Inflammatory macrophage treated with lipopolysaccharide for 4 hours (primary cell): ENCODE data around the gene SH3BGR.
"Not testable (repeated sequence)": the region's sequence is repeated elsewhere in the genome, so short reads cannot be mapped to it uniquely, and the experiment has no call there.

Experiments used
- DNase-seq: peaks from one replicate; pipeline ENCODE4 v3.0.0-alpha.2; 2020

The SH3BGR gene

GRCh38 chr21:39518055-39518846, 66.5 kb downstream of the SH3BGR start:
- peak; percentile 38 for DNase-seq

DNA sequence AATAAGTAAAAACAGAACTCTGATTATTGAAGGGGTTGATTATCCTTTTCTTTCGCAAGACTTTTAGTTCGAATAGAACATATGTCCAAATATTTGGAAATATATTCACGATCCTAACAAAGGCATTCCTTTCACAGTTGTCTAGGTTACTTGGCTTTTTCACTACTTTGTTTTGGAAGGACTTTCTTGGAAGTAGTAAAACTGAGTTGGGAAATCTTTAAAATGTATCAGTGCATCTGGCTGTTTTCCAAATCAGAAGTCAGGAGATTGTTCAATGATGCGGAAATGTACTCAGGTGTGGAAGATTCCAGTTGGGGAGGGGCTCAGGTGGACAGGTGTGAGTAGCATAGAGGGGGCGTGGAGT, 67.1 kb downstream of the SH3BGR start:
- no peak for DNase-seq

- DNase-seq: no peak
Measured at GRCh38 chr21:39519835-39520234, 68.1 kb downstream of the SH3BGR start.

GRCh38 chr21:39523399-39523798, 71.6 kb downstream of the SH3BGR start:
- DNase-seq: no peak

DNA sequence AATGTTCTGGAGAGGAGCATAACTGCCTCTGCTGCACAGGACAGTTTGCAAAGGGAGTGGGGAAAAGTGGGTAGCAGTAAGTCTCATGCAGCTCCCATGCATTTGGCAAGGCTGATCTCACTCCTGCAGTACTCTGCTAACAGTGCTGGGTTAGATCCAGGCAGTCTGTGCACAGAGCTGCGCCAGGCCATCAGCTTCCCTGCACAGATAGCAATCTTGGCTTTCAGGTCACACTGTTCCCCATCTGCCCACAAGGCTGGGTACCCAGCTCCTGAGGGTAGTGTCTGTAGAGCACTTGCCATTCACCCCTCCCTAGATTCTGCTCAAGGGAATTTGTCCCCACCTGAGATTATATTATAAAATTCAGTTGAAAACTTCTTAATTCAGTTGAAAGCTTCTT, 72.1 kb downstream of the SH3BGR start:
- no peak for DNase-seq

- no peak for DNase-seq
Measured at GRCh38 chr21:39525129-39525528, 73.4 kb downstream of the SH3BGR start.

DNA sequence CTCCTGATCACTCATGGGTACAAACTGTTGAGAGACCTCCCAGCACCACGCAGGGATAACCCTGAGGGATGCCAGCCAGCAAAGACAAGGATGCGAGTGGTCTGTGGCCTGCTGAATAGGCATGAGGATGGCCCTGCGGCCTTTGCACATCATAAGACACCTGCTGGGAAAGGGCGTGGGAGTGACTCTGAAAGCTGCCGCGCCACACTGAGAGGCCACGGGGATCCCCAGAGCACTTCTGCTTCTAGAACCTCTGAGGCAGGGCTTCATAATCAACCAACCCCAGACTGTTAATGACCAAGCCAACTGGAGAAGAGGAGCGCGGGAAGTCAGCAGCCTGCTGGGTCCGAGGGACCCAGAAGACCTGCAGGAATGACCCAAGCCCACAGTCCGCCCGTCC, 73.8 kb downstream of the SH3BGR start:
- no peak for DNase-seq

DNA sequence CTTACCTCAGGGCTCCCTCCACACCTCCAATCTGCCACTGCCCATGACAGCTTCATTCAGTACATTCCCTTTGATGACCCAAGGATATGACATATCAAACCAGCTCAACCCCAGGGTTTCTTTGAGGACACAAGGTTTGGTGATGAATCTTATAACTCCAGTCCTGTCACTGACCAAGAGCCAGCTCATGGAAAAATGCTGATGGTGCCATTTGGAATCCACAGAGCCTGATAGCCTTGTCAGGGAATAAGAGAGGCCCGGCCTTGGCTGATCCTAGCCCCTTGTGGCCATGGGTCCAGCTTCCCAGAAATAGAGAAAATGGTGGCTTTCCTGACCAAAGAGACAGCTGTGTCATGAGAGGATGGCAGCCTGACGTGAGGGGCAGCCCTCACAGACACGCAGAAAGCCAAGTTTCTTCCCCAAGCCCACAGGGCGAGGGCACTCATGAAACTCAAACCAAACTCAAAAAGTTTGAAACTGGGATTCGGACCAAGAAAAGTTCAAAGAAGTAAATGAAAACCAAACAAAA, 75.4 kb downstream of the SH3BGR start:
- DNase-seq: no peak

GRCh38 chr21:39527664-39528381, 76.1 kb downstream of the SH3BGR start:
- no peak for DNase-seq

GRCh38 chr21:39529026-39529425, 77.3 kb downstream of the SH3BGR start:
- no peak for DNase-seq

DNA sequence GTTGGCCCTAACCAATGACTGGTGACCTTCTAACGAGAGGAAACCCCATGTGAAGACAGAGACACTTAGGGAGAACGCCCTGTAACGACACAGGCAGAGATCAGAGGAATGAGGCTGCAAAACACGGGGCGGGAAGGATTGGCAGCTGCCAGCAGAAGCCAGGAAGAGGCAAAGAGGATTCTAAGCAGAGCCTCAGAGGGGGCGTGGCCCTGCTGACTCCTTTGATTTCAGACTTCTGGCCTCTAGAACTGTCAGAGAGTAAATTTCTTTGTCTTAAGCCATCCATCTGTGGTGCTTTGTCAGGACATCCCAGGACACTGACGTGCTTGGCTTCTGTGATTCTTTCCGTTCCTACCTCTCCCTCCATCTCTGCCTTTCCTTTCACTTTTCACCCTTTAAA, 79.3 kb downstream of the SH3BGR start:
- no peak for DNase-seq

GRCh38 chr21:39531840-39532239, 80.1 kb downstream of the SH3BGR start:
- no peak for DNase-seq

DNA sequence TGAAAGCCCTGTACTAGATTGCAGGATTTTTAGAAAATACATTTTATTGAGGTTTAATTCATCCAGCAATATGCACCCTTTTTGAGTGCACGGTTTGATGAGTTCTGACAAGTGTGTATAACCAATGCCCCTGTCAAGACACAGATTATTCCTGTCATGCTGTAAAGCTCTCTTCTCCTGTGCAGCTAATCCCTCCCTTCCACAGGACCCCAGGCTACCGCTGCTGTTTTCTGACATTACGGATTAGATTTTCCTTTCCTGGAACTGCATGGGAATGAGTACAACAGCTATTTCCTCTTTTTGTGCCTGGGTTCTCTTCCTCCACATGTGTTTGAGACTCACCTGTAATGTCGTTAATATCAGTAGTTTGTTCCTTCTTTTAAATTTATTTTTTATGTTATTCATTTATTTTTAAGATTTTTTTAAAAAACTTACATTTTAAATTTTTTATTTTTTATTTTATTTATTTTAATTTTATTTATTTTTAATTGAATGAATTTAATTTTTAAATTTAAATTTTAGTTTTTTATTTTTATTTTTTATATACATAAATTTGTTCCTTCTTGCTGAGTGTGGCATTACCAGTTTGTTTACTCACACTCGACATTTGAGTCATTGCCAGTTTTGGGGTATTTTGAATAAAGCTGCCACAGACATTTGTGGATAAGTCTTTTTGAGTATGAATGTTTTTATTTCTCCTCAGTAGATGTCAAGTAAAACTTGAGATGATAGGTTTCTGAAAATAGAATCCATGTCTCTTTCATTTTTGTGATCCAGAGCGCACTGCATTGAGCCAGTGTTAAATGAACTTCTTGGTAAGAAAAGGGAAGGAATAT, 82.0 kb downstream of the SH3BGR start:
- no peak for DNase-seq

DNA sequence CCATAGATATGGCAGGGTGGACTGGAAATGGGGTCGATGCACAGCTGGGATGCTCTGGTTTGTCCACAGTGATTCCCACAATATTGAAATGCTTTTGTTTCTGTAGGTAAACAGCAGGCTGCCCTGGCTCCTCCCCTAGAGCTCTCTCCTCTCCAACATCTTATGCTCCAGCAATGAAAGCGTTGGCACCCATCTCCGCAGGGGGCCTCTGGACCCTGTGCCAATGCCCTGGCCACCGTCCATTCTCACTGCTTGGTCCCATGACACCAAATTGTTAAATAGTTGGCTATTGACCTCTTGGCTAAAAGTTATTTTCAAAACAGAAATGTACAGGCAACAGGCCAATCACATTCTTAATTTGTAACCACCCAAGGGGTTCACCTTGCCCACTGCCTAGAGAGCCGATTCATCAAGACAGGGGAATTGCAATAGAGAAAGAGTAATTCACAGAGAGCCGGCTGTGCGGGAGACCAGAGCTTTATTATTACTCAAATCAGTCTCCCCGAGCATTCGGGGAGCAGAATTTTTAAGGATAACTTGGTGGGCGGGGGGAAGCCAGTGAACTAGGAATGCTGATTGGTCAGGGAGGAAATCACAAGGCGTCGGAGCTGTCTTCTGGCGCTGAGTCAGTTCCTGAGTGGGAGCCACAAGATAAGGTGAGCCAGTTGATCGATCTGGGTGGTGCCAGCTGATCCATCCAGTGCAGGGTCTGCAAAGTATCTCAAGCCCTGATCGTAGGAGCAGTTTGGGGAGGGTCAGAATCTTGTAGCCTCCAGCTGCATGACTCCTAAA, 84.1 kb downstream of the SH3BGR start:
- no peak for DNase-seq

- DNase-seq: no peak
Measured at GRCh38 chr21:39536835-39537234, 85.1 kb downstream of the SH3BGR start.

GRCh38 chr21:39537571-39537970, 85.8 kb downstream of the SH3BGR start:
- DNase-seq: no peak

GRCh38 chr21:39538453-39539042, 86.8 kb downstream of the SH3BGR start:
- DNase-seq: no peak

GRCh38 chr21:39540367-39540766, 88.6 kb downstream of the SH3BGR start:
- DNase-seq: not testable (repeated sequence)

DNA sequence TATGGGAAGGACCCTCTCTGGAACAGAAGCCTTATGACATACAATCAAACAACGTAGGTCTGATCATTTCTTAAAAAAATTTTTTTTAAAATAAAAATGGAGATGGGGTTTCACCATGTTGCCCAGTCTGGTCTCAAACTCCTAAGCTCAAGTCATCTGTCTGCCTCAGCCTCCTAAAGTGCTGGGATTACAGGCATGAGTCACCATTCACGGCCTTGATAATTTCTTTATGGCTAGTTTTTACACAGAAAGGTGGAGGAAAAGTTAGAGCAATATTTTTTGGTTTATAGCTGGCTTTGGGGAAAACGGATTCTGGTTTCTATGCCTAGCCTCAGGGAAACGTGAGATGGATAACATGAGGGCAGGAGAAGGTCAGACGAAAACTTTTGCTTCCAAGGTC, 91.0 kb downstream of the SH3BGR start:
- DNase-seq: no peak

GRCh38 chr21:39546522-39546921, 94.8 kb downstream of the SH3BGR start:
- DNase-seq: no peak

DNA sequence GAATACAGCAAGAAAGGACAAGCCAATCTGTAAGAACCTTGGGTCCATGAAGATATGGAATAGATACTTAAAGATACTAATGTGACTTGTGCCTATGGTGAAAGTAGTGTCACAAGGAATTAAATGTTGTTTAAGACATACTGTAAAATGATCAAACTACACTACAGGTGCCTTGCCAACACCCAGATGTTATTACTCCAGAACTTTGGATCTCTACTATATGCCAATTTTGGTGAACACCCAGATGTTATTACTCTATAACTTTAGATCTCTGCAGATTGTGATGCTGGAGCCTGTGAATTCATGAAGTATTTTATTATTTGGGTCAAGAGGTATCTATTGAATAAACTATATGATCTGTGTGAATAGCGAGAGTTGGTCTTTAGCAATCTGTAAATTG, 101.1 kb downstream of the SH3BGR start:
- DNase-seq: no peak

GRCh38 chr21:39553331-39553730, 101.6 kb downstream of the SH3BGR start:
- no peak for DNase-seq
